Tibial nerve (tissue), 4 donors: ENCODE results near the gene VEZF1. TPM values are rescaled to one million over a fixed set of nuclear protein-coding genes. Genes with fewer than 3 reads are reported as not detected.
A peak's percentile ranks its signal among the peaks of the same experiment; 100 is the strongest.

ENCODE experiments used
- DNase-seq, 2 donors: peaks; one replicate each; pipeline ENCODE4 v3.0.0-alpha.2; 2019; ENCODE audit warnings: low spot score in 2 of 2
- H3K27ac ChIP-seq, 4 donors: fragments of 200-600 bp; sonication (generic) in 3 of 4; one replicate each; pipeline ENCODE4 v1.5.1; 2017 to 2019; ENCODE audit warnings: mild to moderate bottlenecking in 1 of 4
- H3K27me3 ChIP-seq, 2 donors: fragments of 200-600 bp; sonication (generic) in 1 of 2; one replicate each; pipeline versions ENCODE4 v1.5.1 to v1.6.0; 2017 to 2019
- H3K36me3 ChIP-seq, 3 donors: fragments of 200-600 bp; sonication (generic); one replicate each; pipeline ENCODE4 v1.5.1; 2018 to 2019
- H3K4me1 ChIP-seq, 4 donors: fragments of 200-600 bp; sonication (generic) in 3 of 4; one replicate each; pipeline ENCODE4 v1.5.1; 2017 to 2019
- H3K4me3 ChIP-seq, 4 donors: fragments of 200-600 bp; sonication (generic) in 3 of 4; one replicate each; pipeline ENCODE4 v1.5.1; 2017 to 2019; ENCODE audit warnings: mild to moderate bottlenecking in 1 of 4, moderate library complexity in 1 of 4
- H3K9me3 ChIP-seq, 4 donors: fragments of 200-600 bp; sonication (generic) in 3 of 4; one replicate each; pipeline ENCODE4 v1.5.1; 2017 to 2019
- CTCF ChIP-seq, 5 experiments: fragments of 200-600 bp in 3 of 5; fragments of 450-650 bp in 2 of 5; sonication (generic) in 3 of 5; IDR thresholded peaks; one replicate each; pipeline ENCODE4 v1.5.1; 2016 to 2019; ENCODE audit warnings: antibody characterized with exemption in 5 of 5, mild to moderate bottlenecking in 3 of 5, moderate library complexity in 2 of 5
- EP300 ChIP-seq, 2 donors: sonication (generic); formaldehyde crosslinking; IDR thresholded peaks; one replicate each; pipeline ENCODE4 v1.6.1; 2017; ENCODE audit warnings: antibody characterized with exemption in 2 of 2, mild to moderate bottlenecking in 1 of 2
- POLR2A ChIP-seq, 2 donors: fragments of 450-650 bp; IDR thresholded peaks; one replicate each; pipeline ENCODE4 v1.6.1; 2017; ENCODE audit warnings: antibody characterized with exemption in 2 of 2, mild to moderate bottlenecking in 2 of 2, moderate library complexity in 2 of 2
- WGBS, 2 donors: methylation state at CpG; one replicate each; pipeline ENCODE4 v1.1.5; 2018; 5-methylcytosine and 5-hydroxymethylcytosine counted together
- total RNA-seq, 4 donors: library from RNA; depleted of rRNA; stranded (reverse); fragments of >200 nt; gene quantifications; one replicate each; pipeline ENCODE4 v1.1.0, GENCODE V29; 2016

VEZF1 gene
- total RNA-seq, 4 donors from 2014 or later = 42.3 to 66.0 (median 48.3) TPM

GRCh38 chr17:57935833-57936807, 51.9 kb downstream of the VEZF1 start:
- Histone ChIP-seq H3K9me3 (no peaks in the 10 kb centered on the region), H3K27me3 (no peaks in the 10 kb centered on the region), H3K27ac (peak overlapping the region; percentile 66 to 97 (median 85)), H3K36me3 (no peaks in the 10 kb centered on the region), H3K4me3 (peak overlapping the region in 1 of 4 donors; percentile 1), H3K4me1 (peaks cover 4 to 99% (median 58%) of the 10 kb centered on the region in 4 donors)
- no peak for DNase-seq
- 34 to 35% methylated on average over 11 of the region's 11 CpGs for WGBS, 2 donors
- TF ChIP-seq CTCF (IDR thresholded peaks at IDR 0.05) = no peak
- TF ChIP-seq EP300 (IDR thresholded peaks at IDR 0.05) = no peak
- no peak for TF ChIP-seq POLR2A (IDR thresholded peaks at IDR 0.05)

DNA sequence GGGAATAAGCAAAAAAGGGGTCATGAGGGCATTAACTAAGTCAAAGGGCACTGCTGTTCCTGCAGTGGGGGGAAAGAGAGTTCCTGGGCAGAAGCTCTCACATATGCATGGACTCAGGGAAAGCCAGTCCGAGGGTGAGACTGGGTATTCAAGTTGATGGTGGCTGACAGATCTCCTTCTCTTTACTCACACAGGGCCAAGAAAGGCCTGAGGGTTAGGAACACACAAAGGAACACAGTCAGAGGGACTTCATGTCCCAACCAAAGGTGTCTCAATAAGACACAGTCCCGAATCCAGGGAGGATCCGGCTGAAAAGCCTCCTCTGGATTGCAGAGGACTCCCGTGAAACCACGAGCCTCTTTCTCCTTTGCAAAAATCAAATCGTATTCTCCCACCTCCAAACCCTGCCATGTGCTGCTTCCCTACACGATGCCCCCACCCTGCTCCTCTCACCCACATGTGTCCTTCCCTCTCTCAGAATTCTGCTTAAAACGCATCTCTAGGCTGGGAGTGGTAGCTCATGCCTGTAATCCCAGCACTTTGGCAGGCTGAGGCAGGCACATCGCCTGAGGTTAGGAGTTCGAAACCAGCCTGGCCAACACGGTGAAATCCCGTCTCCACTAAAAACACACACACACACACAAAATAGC, 56.4 kb downstream of the VEZF1 start:
- no peak for DNase-seq
- Histone ChIP-seq H3K4me1 (peaks cover 4 to 99% (median 59%) of the 10 kb centered on the region in 4 donors), H3K27me3 (no peaks in the 10 kb centered on the region), H3K4me3 (no peak overlapping the region), H3K36me3 (no peaks in the 10 kb centered on the region), H3K9me3 (no peaks in the 10 kb centered on the region), H3K27ac (peak overlapping the region in 2 of 4 donors; percentile 72 to 97)
- TF ChIP-seq CTCF (IDR thresholded peaks at IDR 0.05) (no peak), EP300 (IDR thresholded peaks at IDR 0.05) (no peak), POLR2A (IDR thresholded peaks at IDR 0.05) (no peak)
- 70 to 72% methylated on average over 12 of the region's 12 CpGs for WGBS, 2 donors

DNA sequence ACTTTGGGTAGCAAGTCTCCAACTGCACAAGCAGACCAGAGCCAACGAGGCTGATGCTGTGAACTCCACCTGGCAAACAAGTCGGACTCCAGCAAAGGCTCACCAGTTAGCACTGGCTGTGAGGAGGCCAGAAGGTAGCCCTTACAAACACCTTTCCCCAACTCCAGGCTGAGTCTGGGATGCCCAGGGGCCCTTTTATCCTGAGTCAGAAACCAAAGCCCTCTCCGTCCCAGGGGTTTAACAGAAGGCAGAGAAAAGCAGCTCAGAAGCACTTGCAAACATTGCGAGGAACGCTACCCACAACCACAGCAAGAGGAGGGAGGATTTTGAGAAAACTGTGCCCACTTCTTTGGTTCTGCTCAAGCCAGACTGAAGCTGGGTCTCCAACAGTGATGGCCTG, 57.8 kb downstream of the VEZF1 start:
- Histone ChIP-seq H3K4me1 (peaks cover 4 to 99% (median 48%) of the 10 kb centered on the region in 4 donors), H3K4me3 (no peak overlapping the region), H3K36me3 (no peaks in the 10 kb centered on the region), H3K27me3 (no peaks in the 10 kb centered on the region), H3K27ac (peak overlapping the region in 2 of 4 donors; percentile 72 to 97), H3K9me3 (no peaks in the 10 kb centered on the region)
- 84 to 86% methylated on average over 5 of the region's 5 CpGs for WGBS, 2 donors
- no peak for DNase-seq
- TF ChIP-seq CTCF (IDR thresholded peaks at IDR 0.05) (no peak), EP300 (IDR thresholded peaks at IDR 0.05) (no peak), POLR2A (IDR thresholded peaks at IDR 0.05) (no peak)

DNA sequence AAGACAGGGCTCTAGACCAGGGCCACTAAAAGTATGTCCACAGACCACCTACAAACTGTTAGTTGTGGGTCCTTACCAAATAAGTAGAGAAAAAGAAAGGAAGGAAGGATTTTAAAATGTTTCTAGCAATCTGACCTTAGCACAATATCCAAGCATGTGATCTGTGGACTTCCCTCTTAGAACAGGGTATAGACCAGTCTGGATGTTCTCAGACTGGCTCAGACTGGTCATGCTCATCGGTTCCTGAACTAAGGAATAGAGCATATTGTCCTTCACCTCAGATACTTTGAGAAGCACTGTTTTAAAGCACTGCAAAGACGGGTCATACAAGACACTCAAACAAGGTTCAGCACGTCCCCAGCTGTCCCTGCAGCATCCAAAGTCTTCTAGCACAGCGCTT, 58.7 kb downstream of the VEZF1 start:
- no peaks in the 10 kb centered on the region for H3K36me3 ChIP-seq
- H3K9me3 ChIP-seq = no peaks in the 10 kb centered on the region
- TF ChIP-seq EP300 (IDR thresholded peaks at IDR 0.05) (peak in 1 of 2 donors; percentile 46), POLR2A (IDR thresholded peaks at IDR 0.05) (no peak), CTCF (IDR thresholded peaks at IDR 0.05) (no peak)
- DNase-seq = no peak
- H3K4me1 ChIP-seq = peaks cover 0 to 93% (median 40%) of the 10 kb centered on the region in 4 donors
- H3K27ac ChIP-seq = peak overlapping the region in 2 of 4 donors; percentile 72 to 97
- H3K27me3 ChIP-seq = no peaks in the 10 kb centered on the region
- H3K4me3 ChIP-seq = no peak overlapping the region
- WGBS, 2 donors = 60 to 71% methylated on average over 4 of the region's 4 CpGs
